Measurements from ENCODE around the gene ADGRG3. TPM values are rescaled to one million over a fixed set of nuclear protein-coding genes. Genes with fewer than 3 reads are reported as not detected.

ADGRG3 gene
- total RNA-seq, 1 donor from 2014 or later, result 5.8 TPM

Other genes starting within 250 kb of the ADGRG3 start
- gene CIAPIN1, start 220.9 kb upstream of the ADGRG3 start, total RNA-seq, result 31.2 TPM
- 35.2 TPM for gene COQ9, start 220.8 kb upstream of the ADGRG3 start, total RNA-seq
- 85.1 TPM for gene POLR2C, start 205.6 kb upstream of the ADGRG3 start, total RNA-seq
- gene DOK4, start 181.8 kb upstream of the ADGRG3 start, total RNA-seq, result 55.1 TPM
- gene CCDC102A, start 131.7 kb upstream of the ADGRG3 start, total RNA-seq, result 11.3 TPM
- gene ADGRG5, start 125.7 kb upstream of the ADGRG3 start, total RNA-seq, result 1.9 TPM
- gene ADGRG1, start 39.7 kb upstream of the ADGRG3 start, total RNA-seq, result 66.9 TPM
- gene DRC7, start 26.5 kb downstream of the ADGRG3 start, total RNA-seq, result not detected
- 16.6 TPM for gene KATNB1, start 67.5 kb downstream of the ADGRG3 start, total RNA-seq
- 99.1 TPM for gene KIFC3, start 134.2 kb downstream of the ADGRG3 start, total RNA-seq